Thymus (tissue), 11 donors: ENCODE results near the gene ALDOA. TPM values are rescaled to one million over a fixed set of nuclear protein-coding genes. Genes with fewer than 3 reads are reported as not detected.
A peak's percentile ranks its signal among the peaks of the same experiment; 100 is the strongest.
"Not testable (repeated sequence)": the region's sequence is repeated elsewhere in the genome, so short reads cannot be mapped to it uniquely, and the experiment has no call there.

Source experiments
- DNase-seq, 9 donors: peaks; one replicate each; pipeline ENCODE4 v3.0.0-alpha.2; 2013; ENCODE audit warnings: low spot score in 9 of 9, low read depth in 6 of 9, missing footprints in 1 of 9
- H3K27ac ChIP-seq, 2 donors: one replicate each; pipeline ENCODE4 v1.5.1; 2013; ENCODE audit warnings: control low read depth in 1 of 2, low read depth in 1 of 2, low read length in 1 of 2, mild to moderate bottlenecking in 1 of 2, moderate library complexity in 1 of 2
- H3K27me3 ChIP-seq, 2 donors: one replicate each; pipeline ENCODE4 v1.5.1; 2013; ENCODE audit warnings: low read length in 1 of 2; ENCODE audit not compliant: control insufficient read depth in 2 of 2, insufficient read depth in 1 of 2
- H3K36me3 ChIP-seq, 2 donors: one replicate each; pipeline ENCODE4 v1.5.1; 2013; ENCODE audit warnings: low read length in 1 of 2, mild to moderate bottlenecking in 1 of 2, moderate library complexity in 1 of 2; ENCODE audit not compliant: control insufficient read depth in 2 of 2, insufficient read depth in 2 of 2
- H3K4me1 ChIP-seq, 2 donors: one replicate each; pipeline ENCODE4 v1.5.1; 2013; ENCODE audit warnings: low read length in 2 of 2; ENCODE audit not compliant: control insufficient read depth in 2 of 2, insufficient read depth in 2 of 2
- H3K4me3 ChIP-seq, 2 donors: one replicate each; pipeline ENCODE4 v1.5.1; 2013; ENCODE audit warnings: low read length in 2 of 2, control low read depth in 1 of 2, mild to moderate bottlenecking in 1 of 2
- H3K9me3 ChIP-seq, 2 donors: one replicate each; pipeline ENCODE4 v1.5.1; 2013; ENCODE audit warnings: low read length in 1 of 2, mild to moderate bottlenecking in 1 of 2; ENCODE audit not compliant: control insufficient read depth in 2 of 2, insufficient read depth in 1 of 2
- WGBS: extraction: QIAGEN DNeasy Blood & Tissue Kit; methylation state at CpG from one replicate; pipeline ENCODE4 v1.1.7; 2013; 5-methylcytosine and 5-hydroxymethylcytosine counted together
- polyA plus RNA-seq: library from polyadenylated mRNA; stranded (reverse); fragments of 200-250 nt; gene quantifications from one replicate; pipeline ENCODE4 v1.2.3, GENCODE V29; 2013
- total RNA-seq: library from RNA; stranded (reverse); fragments of 120-200 nt; gene quantifications from one replicate; pipeline ENCODE4 v1.2.4, GENCODE V29; 2013
- donor health status: healthy.

Gene ALDOA
- total and polyA plus RNA-seq, 2 donors = 451 to 523 TPM

DNA sequence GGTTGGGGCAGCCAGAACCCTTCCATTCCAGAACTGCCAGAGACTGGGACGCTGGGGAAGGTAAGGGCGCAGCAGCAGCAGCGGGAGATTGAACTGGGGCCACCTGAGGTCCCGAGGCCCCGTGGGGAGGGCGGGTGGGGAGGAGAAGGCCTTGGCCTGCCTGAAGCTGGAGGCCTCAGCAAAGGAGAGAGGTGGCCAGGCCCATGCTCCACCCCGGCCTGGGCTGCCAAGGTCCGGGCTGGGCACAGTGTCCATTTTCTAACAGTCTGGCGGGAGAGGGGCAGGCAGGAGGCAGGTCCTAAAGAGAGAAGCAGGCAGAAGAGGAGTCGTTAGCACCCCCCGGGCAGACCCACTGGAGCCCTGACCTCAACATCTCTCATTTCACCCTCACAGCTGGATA, 48.9 kb downstream of the ALDOA start:
- WGBS = 97% methylated on average over 11 of the region's 11 CpGs

DNA sequence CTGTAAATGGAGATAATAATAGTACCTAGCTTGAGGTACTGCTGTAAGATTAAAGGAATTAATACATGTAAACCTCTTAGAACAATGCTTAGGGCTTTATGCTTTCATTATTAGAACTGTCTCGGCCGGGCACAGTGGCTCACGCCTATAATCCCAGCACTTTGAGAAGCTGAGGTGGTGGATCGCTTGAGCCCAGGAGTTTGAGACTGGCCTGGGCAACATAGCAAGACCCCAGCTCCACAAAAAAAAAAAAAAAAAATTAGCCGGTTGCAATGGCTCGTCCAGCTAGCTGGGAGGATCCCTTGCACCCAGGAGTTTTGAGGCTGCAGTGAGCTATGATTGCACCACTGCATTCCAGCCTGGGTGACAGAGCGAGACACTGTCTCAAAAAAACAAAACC, 49.3 kb downstream of the ALDOA start:
- H3K27me3 ChIP-seq, DNase-seq, H3K4me3 ChIP-seq, H3K9me3 ChIP-seq: not testable (repeated sequence)
- Histone ChIP-seq H3K27ac (peak overlapping the region in 1 of 2 donors; percentile 78), H3K36me3 (peaks cover 48 to 61% of the 10 kb centered on the region in 2 donors), H3K4me1 (peaks cover 11 to 26% of the 10 kb centered on the region in 2 donors)
- 93% methylated on average over 7 of the region's 7 CpGs for WGBS

More for the DNA sequence above, 48.9 kb downstream of the ALDOA start:
- DNase-seq = no peak
- Histone ChIP-seq H3K36me3 (peaks cover 48 to 59% of the 10 kb centered on the region in 2 donors), H3K4me3 (no peak overlapping the region), H3K4me1 (peaks cover 11 to 25% of the 10 kb centered on the region in 2 donors), H3K27me3 (no peaks in the 10 kb centered on the region), H3K9me3 (peaks cover 0 to 6% of the 10 kb centered on the region in 2 donors), H3K27ac (peak overlapping the region in 1 of 2 donors; percentile 78)

DNA sequence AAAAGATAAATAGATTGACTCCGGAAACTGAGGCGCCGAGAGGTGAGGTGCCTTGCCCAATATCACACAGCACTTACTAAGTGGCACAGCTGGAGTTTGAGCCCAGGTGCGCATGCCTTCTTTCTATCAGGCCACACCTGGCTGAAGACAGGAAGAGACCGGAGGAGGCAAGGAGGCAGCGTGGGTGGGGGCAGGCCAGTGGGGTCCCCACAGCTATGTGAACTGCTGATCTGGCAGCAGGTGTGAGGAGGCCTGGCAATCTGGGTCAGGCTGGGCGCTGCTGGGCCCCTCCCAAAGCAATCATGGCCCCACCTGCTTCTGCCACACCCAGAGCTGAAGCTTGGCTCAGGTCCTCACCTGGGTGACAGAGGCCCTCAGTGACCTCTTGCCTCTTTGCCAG, 49.7 kb downstream of the ALDOA start:
- DNase-seq = peak in 6 of 9 donors; percentile 56 to 89 (median 79)
- Histone ChIP-seq H3K27ac (peak overlapping the region; percentile 36 to 78), H3K36me3 (peaks cover 48 to 61% of the 10 kb centered on the region in 2 donors), H3K9me3 (peaks cover 0 to 6% of the 10 kb centered on the region in 2 donors), H3K4me1 (peaks cover 13 to 30% of the 10 kb centered on the region in 2 donors), H3K4me3 (no peak overlapping the region), H3K27me3 (no peaks in the 10 kb centered on the region)
- WGBS = 68% methylated on average over 7 of the region's 7 CpGs

- H3K9me3 ChIP-seq = peaks cover 0 to 6% of the 10 kb centered on the region in 2 donors
- peaks cover 40 to 56% of the 10 kb centered on the region in 2 donors for H3K36me3 ChIP-seq
- DNase-seq = no peak
- H3K4me1 ChIP-seq = peaks cover 15 to 38% of the 10 kb centered on the region in 2 donors
- no peaks in the 10 kb centered on the region for H3K27me3 ChIP-seq
- H3K4me3 ChIP-seq = no peak overlapping the region
- 98% methylated on average over 16 of the region's 16 CpGs for WGBS
- H3K27ac ChIP-seq = no peak overlapping the region
These were observed 51.0 kb downstream of the ALDOA start for GRCh38 chr16:30116291-30117207.

DNA sequence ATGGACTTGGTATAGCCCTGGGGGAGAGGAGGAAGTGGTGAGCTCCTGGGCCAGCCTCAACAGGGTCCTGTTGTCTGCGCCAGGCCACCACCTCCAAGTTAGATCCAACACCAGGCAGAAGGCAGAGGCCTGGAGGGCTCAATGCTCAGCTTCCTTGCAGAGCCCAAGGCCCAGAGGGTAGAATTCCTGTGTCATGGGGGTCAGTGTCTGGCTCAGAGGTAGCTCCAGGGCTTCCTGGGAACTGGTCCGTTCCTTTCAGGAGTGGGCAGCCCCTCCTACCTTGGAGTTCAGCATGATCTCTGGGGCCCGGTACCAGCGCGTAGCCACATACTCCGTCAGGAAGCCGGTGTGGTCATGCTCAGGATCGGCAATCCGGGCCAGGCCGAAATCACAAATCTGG, 52.2 kb downstream of the ALDOA start:
- Histone ChIP-seq H3K27ac (no peak overlapping the region), H3K4me1 (peaks cover 20 to 50% of the 10 kb centered on the region in 2 donors), H3K27me3 (no peaks in the 10 kb centered on the region), H3K4me3 (no peak overlapping the region), H3K9me3 (peaks cover 0 to 8% of the 10 kb centered on the region in 2 donors), H3K36me3 (peaks cover 31 to 51% of the 10 kb centered on the region in 2 donors)
- over 99% methylated on average over 10 of the region's 10 CpGs for WGBS
- DNase-seq = no peak

GRCh38 chr16:30119428-30119827, 53.9 kb downstream of the ALDOA start:
- H3K4me1 ChIP-seq = peaks cover 22 to 42% of the 10 kb centered on the region in 2 donors
- H3K27ac ChIP-seq = no peak overlapping the region
- H3K4me3 ChIP-seq = no peak overlapping the region
- H3K36me3 ChIP-seq = peaks cover 23 to 38% of the 10 kb centered on the region in 2 donors
- H3K9me3 ChIP-seq = peaks cover 0 to 8% of the 10 kb centered on the region in 2 donors
- no peak for DNase-seq
- 99% methylated on average over 2 of the region's 2 CpGs for WGBS
- H3K27me3 ChIP-seq = no peaks in the 10 kb centered on the region

Other genes starting within 250 kb of the ALDOA start
- gene PAGR1, start 249.6 kb upstream of the ALDOA start, total RNA-seq = 44.4 TPM
- 36.0 TPM for gene PAGR1, start 249.6 kb upstream of the ALDOA start, polyA plus RNA-seq
- gene MVP, start 245.3 kb upstream of the ALDOA start, total RNA-seq = 49.0 TPM
- gene MVP, start 245.3 kb upstream of the ALDOA start, polyA plus RNA-seq = 165 TPM
- gene CDIPT, start 202.5 kb upstream of the ALDOA start, total RNA-seq = 44.1 TPM
- gene CDIPT, start 202.5 kb upstream of the ALDOA start, polyA plus RNA-seq = 73.3 TPM
- 0.66 TPM for gene SEZ6L2, start 166.2 kb upstream of the ALDOA start, total RNA-seq
- 0.98 TPM for gene SEZ6L2, start 166.2 kb upstream of the ALDOA start, polyA plus RNA-seq
- gene ASPHD1, start 165.3 kb upstream of the ALDOA start, total RNA-seq = 0.09 TPM
- gene ASPHD1, start 165.3 kb upstream of the ALDOA start, polyA plus RNA-seq = 0.46 TPM
- 4.4 TPM for gene KCTD13, start 139.5 kb upstream of the ALDOA start, total RNA-seq
- 16.9 TPM for gene KCTD13, start 139.5 kb upstream of the ALDOA start, polyA plus RNA-seq
- 61.4 TPM for gene TMEM219, start 103.7 kb upstream of the ALDOA start, total RNA-seq
- 155 TPM for gene TMEM219, start 103.7 kb upstream of the ALDOA start, polyA plus RNA-seq
- gene TAOK2, start 91.9 kb upstream of the ALDOA start, total RNA-seq = 18.5 TPM
- gene TAOK2, start 91.9 kb upstream of the ALDOA start, polyA plus RNA-seq = 28.7 TPM
- gene HIRIP3, start 70.1 kb upstream of the ALDOA start, total RNA-seq = 19.9 TPM
- gene HIRIP3, start 70.1 kb upstream of the ALDOA start, polyA plus RNA-seq = 14.8 TPM
- 48.1 TPM for gene INO80E, start 69.5 kb upstream of the ALDOA start, total RNA-seq
- gene INO80E, start 69.5 kb upstream of the ALDOA start, polyA plus RNA-seq = 84.5 TPM
- 0.24 TPM for gene DOC2A, start 54.7 kb upstream of the ALDOA start, total RNA-seq
- gene DOC2A, start 54.7 kb upstream of the ALDOA start, polyA plus RNA-seq = 1.3 TPM
- gene C16orf92, start 42.6 kb upstream of the ALDOA start, total RNA-seq = not detected
- not detected for gene C16orf92, start 42.6 kb upstream of the ALDOA start, polyA plus RNA-seq
- gene TLCD3B, start 34.5 kb upstream of the ALDOA start, total RNA-seq = 0.24 TPM
- gene TLCD3B, start 34.5 kb upstream of the ALDOA start, polyA plus RNA-seq = 0.68 TPM
- 87.3 TPM for gene PPP4C, start 10.2 kb downstream of the ALDOA start, total RNA-seq
- 106 TPM for gene PPP4C, start 10.2 kb downstream of the ALDOA start, polyA plus RNA-seq
- 0.52 TPM for gene TBX6, start 26.2 kb downstream of the ALDOA start, total RNA-seq
- gene TBX6, start 26.2 kb downstream of the ALDOA start, polyA plus RNA-seq = 2.6 TPM
- gene YPEL3, start 30.5 kb downstream of the ALDOA start, total RNA-seq = 32.6 TPM
- 231 TPM for gene YPEL3, start 30.5 kb downstream of the ALDOA start, polyA plus RNA-seq
- 1.3 TPM for gene GDPD3, start 47.8 kb downstream of the ALDOA start, total RNA-seq
- gene GDPD3, start 47.8 kb downstream of the ALDOA start, polyA plus RNA-seq = 24.2 TPM
- gene MAPK3, start 57.5 kb downstream of the ALDOA start, total RNA-seq = 14.9 TPM
- gene MAPK3, start 57.5 kb downstream of the ALDOA start, polyA plus RNA-seq = 43.9 TPM
- gene CORO1A, start 117.8 kb downstream of the ALDOA start, total RNA-seq = 312 TPM
- 554 TPM for gene CORO1A, start 117.8 kb downstream of the ALDOA start, polyA plus RNA-seq
- 161 TPM for gene BOLA2B, start 127.9 kb downstream of the ALDOA start, total RNA-seq
- gene BOLA2B, start 127.9 kb downstream of the ALDOA start, polyA plus RNA-seq = 131 TPM
- 32.6 TPM for gene SLX1A, start 128.1 kb downstream of the ALDOA start, total RNA-seq
- gene SLX1A, start 128.1 kb downstream of the ALDOA start, polyA plus RNA-seq = 48.8 TPM
- 10.6 TPM for gene SULT1A3, start 133.5 kb downstream of the ALDOA start, total RNA-seq
- 122 TPM for gene SULT1A3, start 133.5 kb downstream of the ALDOA start, polyA plus RNA-seq
- 0.66 TPM for gene NPIPB13, start 182.7 kb downstream of the ALDOA start, total RNA-seq
- gene NPIPB13, start 182.7 kb downstream of the ALDOA start, polyA plus RNA-seq = 10.1 TPM